Gastroesophageal sphincter (tissue), 2 donors: Measurements from ENCODE around the gene SORBS1.

Experiments used
- POLR2A ChIP-seq, 2 donors: fragments of 450-650 bp; IDR thresholded peaks; one replicate each; pipeline ENCODE4 v1.6.1; 2017; ENCODE audit warnings: antibody characterized with exemption in 2 of 2, mild to moderate bottlenecking in 2 of 2, moderate library complexity in 1 of 2
- POLR2AphosphoS5 ChIP-seq: sonication (generic); formaldehyde crosslinking; IDR thresholded peaks from one replicate; pipeline ENCODE4 v1.6.1; 2017; ENCODE audit warnings: antibody characterized with exemption

- no peak for TF ChIP-seq POLR2AphosphoS5
- TF ChIP-seq POLR2A (IDR thresholded peaks at IDR 0.05) = no peak
These were observed 155.5 kb downstream of the SORBS1 start for GRCh38 chr10:95405655-95406054.
